ENCODE results near the gene PRDM5.

The PRDM5 gene

GRCh38 chr4:120812216-120812615 lies 110.3 kb downstream of the PRDM5 start:
- no peaks in the 10 kb centered on the region for H3K27me3 ChIP-seq (ENCODE audit: low read depth)
- in situ Hi-C loops (cut with MboI; ENCODE audit: low sequenced_read_pairs) = no loop called here
- DNase-seq (ENCODE audit: low spot score in 2 of 2) = no peak
- no peaks in the 10 kb centered on the region for H3K9me3 ChIP-seq
- no peaks in the 10 kb centered on the region for H3K4me1 ChIP-seq
- no peaks in the 10 kb centered on the region for H3K36me3 ChIP-seq (replicated peaks)
- H3K4me3 ChIP-seq = no peak overlapping the region

- no peaks in the 10 kb centered on the region for H3K9me3 ChIP-seq
- no peak for DNase-seq (ENCODE audit: low spot score in 2 of 2)
- no peaks in the 10 kb centered on the region for H3K4me1 ChIP-seq
- in situ Hi-C loops (cut with MboI; ENCODE audit: low sequenced_read_pairs) = no loop called here
- H3K27me3 ChIP-seq (ENCODE audit: low read depth) = no peaks in the 10 kb centered on the region
- no peaks in the 10 kb centered on the region for H3K36me3 ChIP-seq (replicated peaks)
- no peak overlapping the region for H3K4me3 ChIP-seq
Observed at GRCh38 chr4:120809518-120809917, 113.0 kb downstream of the PRDM5 start.

- Histone ChIP-seq H3K4me3 (no peak overlapping the region), H3K4me1 (no peaks in the 10 kb centered on the region), H3K9me3 (no peaks in the 10 kb centered on the region), H3K36me3 (replicated peaks) (no peaks in the 10 kb centered on the region), H3K27me3 (ENCODE audit: low read depth) (no peaks in the 10 kb centered on the region)
- in situ Hi-C loops (cut with MboI; ENCODE audit: low sequenced_read_pairs) = no loop called here
- no peak for DNase-seq (ENCODE audit: low spot score in 2 of 2)
Observed at GRCh38 chr4:120808475-120809141, 113.9 kb downstream of the PRDM5 start.

DNA sequence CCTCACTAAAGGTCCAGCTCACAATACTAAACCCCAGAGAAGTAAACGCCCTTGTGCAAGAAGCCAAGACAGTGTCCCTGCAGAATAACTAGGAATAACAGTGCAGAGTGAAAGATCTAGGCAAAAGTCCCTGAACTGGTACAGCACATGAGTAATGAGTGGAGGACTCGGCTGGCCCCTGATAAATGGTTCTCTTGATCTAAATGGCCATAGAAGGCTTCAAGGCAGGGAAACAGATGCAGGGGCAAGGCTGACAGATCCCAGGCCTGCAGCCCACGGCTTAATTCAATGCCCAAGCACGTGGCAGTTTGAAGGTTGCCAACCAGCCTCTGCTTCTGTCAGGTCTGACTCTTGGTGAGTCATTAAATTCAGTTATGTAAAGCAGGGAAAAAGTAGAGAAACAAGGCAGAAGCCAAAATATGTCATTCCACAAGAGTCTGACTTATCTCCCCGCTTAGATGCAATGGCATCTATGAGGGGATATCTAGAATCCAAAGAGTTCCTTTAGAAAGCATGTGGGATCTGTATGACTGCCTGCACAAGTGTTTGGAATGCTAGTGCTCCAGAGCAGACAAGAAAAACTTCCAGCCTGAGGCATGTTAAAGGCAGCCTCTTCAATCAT lies 121.3 kb downstream of the PRDM5 start:
- no peak overlapping the region for H3K4me3 ChIP-seq
- H3K36me3 ChIP-seq (replicated peaks) = no peaks in the 10 kb centered on the region
- no peak for DNase-seq (ENCODE audit: low spot score in 2 of 2)
- no peaks in the 10 kb centered on the region for H3K4me1 ChIP-seq
- no peaks in the 10 kb centered on the region for H3K27me3 ChIP-seq (ENCODE audit: low read depth)
- in situ Hi-C loops (cut with MboI; ENCODE audit: low sequenced_read_pairs) = no loop called here
- H3K9me3 ChIP-seq = no peaks in the 10 kb centered on the region

GRCh38 chr4:120798570-120798969 lies 124.0 kb downstream of the PRDM5 start:
- DNase-seq (ENCODE audit: low spot score in 2 of 2) = no peak
- no peaks in the 10 kb centered on the region for H3K36me3 ChIP-seq (replicated peaks)
- in situ Hi-C loops (cut with MboI; ENCODE audit: low sequenced_read_pairs) = no loop called here

GRCh38 chr4:120796271-120796670 lies 126.3 kb downstream of the PRDM5 start:
- no peaks in the 10 kb centered on the region for H3K9me3 ChIP-seq
- no peak overlapping the region for H3K4me3 ChIP-seq
- no peak for DNase-seq (ENCODE audit: low spot score in 2 of 2)
- no peaks in the 10 kb centered on the region for H3K27me3 ChIP-seq (ENCODE audit: low read depth)
- H3K36me3 ChIP-seq (replicated peaks) = no peaks in the 10 kb centered on the region
- no peaks in the 10 kb centered on the region for H3K4me1 ChIP-seq
- in situ Hi-C loops (cut with MboI; ENCODE audit: low sequenced_read_pairs) = no loop called here

More at GRCh38 chr4:120798570-120798969, 124.0 kb downstream of the PRDM5 start:
- Histone ChIP-seq H3K4me3 (no peak overlapping the region), H3K4me1 (no peaks in the 10 kb centered on the region), H3K27me3 (ENCODE audit: low read depth) (no peaks in the 10 kb centered on the region), H3K9me3 (no peaks in the 10 kb centered on the region)

- in situ Hi-C loops (cut with MboI; ENCODE audit: low sequenced_read_pairs) = no loop called here
- no peak for DNase-seq (ENCODE audit: low spot score in 2 of 2)
Observed at GRCh38 chr4:120785202-120785601, 137.3 kb downstream of the PRDM5 start.

DNA sequence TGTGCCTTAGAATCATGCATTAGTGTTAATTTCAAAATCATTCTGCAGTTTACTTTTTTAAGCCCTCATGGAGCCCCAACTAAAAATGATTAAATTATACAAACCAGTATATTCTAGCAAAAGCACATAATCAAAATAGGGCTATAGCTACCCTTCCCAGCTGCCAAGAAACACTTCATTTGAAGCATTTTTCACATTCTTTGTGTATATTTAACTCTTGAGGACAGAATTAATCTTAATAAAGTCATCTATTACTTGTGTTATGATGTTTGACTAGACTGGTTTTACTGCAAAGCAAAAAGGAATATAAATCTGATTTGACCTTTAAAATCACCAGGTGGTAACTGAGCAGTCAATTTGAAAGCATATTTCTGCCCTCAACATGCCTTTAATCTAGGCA lies 145.1 kb downstream of the PRDM5 start:
- no peaks in the 10 kb centered on the region for H3K4me1 ChIP-seq
- DNase-seq (ENCODE audit: low spot score in 2 of 2) = no peak
- H3K9me3 ChIP-seq = no peaks in the 10 kb centered on the region
- in situ Hi-C loops (cut with MboI; ENCODE audit: low sequenced_read_pairs) = no loop called here
- H3K27me3 ChIP-seq (ENCODE audit: low read depth) = peaks cover 8% of the 10 kb centered on the region
- H3K4me3 ChIP-seq = no peak overlapping the region
- H3K36me3 ChIP-seq (replicated peaks) = no peaks in the 10 kb centered on the region

More at GRCh38 chr4:120785202-120785601, 137.3 kb downstream of the PRDM5 start:
- H3K27me3 ChIP-seq (ENCODE audit: low read depth) = peaks cover 2% of the 10 kb centered on the region; the same call in 1 of the 2 replicates
- H3K4me3 ChIP-seq = no peak overlapping the region
- H3K36me3 ChIP-seq (replicated peaks) = no peaks in the 10 kb centered on the region
- H3K4me1 ChIP-seq = no peaks in the 10 kb centered on the region
- no peaks in the 10 kb centered on the region for H3K9me3 ChIP-seq

DNA sequence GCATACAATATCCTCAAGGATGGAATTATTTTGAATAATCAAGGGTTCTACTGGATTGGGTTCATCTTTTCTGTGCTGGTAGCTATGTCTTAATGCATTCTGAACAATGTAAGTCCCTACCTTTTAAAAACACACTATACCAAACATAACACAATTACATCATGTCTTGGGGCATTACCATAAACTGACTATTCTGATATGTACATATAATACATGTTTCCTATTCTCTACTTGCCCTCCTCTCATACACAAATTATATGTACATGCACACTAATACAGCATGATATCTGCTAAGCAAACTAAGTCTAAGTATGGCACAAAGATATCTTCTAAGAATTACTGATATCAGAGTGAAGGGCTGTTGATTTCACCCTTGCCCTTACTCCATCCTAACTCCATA lies 147.1 kb downstream of the PRDM5 start:
- peaks cover 6% of the 10 kb centered on the region; the same call in 1 of the 2 replicates for H3K27me3 ChIP-seq (ENCODE audit: low read depth)
- in situ Hi-C loops (cut with MboI; ENCODE audit: low sequenced_read_pairs) = no loop called here
- no peak for DNase-seq (ENCODE audit: low spot score in 2 of 2)
- H3K4me3 ChIP-seq = no peak overlapping the region
- H3K9me3 ChIP-seq = no peaks in the 10 kb centered on the region
- H3K36me3 ChIP-seq (replicated peaks) = no peaks in the 10 kb centered on the region
- H3K4me1 ChIP-seq = no peaks in the 10 kb centered on the region

- Histone ChIP-seq H3K4me3 (no peak overlapping the region), H3K27me3 (ENCODE audit: low read depth) (peaks cover 6% of the 10 kb centered on the region; the same call in 1 of the 2 replicates), H3K36me3 (replicated peaks) (no peaks in the 10 kb centered on the region), H3K4me1 (no peaks in the 10 kb centered on the region), H3K9me3 (no peaks in the 10 kb centered on the region)
- in situ Hi-C loops (cut with MboI; ENCODE audit: low sequenced_read_pairs) = no loop called here
- DNase-seq (ENCODE audit: low spot score in 2 of 2) = no peak
Observed at GRCh38 chr4:120773641-120774040, 148.9 kb downstream of the PRDM5 start.

DNA sequence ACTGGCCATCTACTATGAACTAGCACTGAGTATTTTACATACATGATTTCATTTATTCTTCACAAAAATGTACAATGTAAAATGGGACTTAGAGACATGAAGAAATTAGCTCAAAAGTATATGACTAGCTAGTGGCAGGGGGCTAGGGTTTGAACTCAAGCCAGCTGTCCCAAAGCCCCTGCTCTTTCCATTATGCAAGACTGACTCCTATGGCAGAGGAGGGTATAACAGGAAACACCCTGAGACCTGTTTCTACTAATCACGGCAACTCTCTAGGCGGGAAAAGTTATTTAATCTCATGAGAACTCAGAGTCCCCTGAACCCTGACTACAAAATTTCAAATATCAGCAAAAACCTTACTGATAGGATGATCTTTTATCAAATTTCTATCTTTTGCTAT lies 150.6 kb downstream of the PRDM5 start:
- Histone ChIP-seq H3K4me3 (no peak overlapping the region), H3K36me3 (replicated peaks) (no peaks in the 10 kb centered on the region), H3K9me3 (no peaks in the 10 kb centered on the region), H3K4me1 (no peaks in the 10 kb centered on the region), H3K27me3 (ENCODE audit: low read depth) (peaks cover 5% of the 10 kb centered on the region; the same call in 1 of the 2 replicates)
- DNase-seq (ENCODE audit: low spot score in 2 of 2) = no peak
- in situ Hi-C loops (cut with MboI; ENCODE audit: low sequenced_read_pairs) = no loop called here

- in situ Hi-C loops (cut with MboI; ENCODE audit: low sequenced_read_pairs) = no loop called here
- no peak for DNase-seq (ENCODE audit: low spot score in 2 of 2)
Observed at GRCh38 chr4:120770897-120771296, 151.6 kb downstream of the PRDM5 start.

GRCh38 chr4:120769227-120769626 lies 153.3 kb downstream of the PRDM5 start:
- DNase-seq (ENCODE audit: low spot score in 2 of 2) = no peak
- in situ Hi-C loops (cut with MboI; ENCODE audit: low sequenced_read_pairs) = no loop called here
- no peaks in the 10 kb centered on the region for H3K4me1 ChIP-seq

More at GRCh38 chr4:120770897-120771296, 151.6 kb downstream of the PRDM5 start:
- H3K9me3 ChIP-seq = no peaks in the 10 kb centered on the region
- no peaks in the 10 kb centered on the region for H3K27me3 ChIP-seq (ENCODE audit: low read depth)
- no peak overlapping the region for H3K4me3 ChIP-seq
- H3K4me1 ChIP-seq = no peaks in the 10 kb centered on the region
- no peaks in the 10 kb centered on the region for H3K36me3 ChIP-seq (replicated peaks)

GRCh38 chr4:120765260-120765680 lies 157.3 kb downstream of the PRDM5 start:
- DNase-seq (ENCODE audit: low spot score in 2 of 2) = no peak
- no peaks in the 10 kb centered on the region for H3K36me3 ChIP-seq (replicated peaks)
- no peaks in the 10 kb centered on the region for H3K4me1 ChIP-seq
- H3K9me3 ChIP-seq = no peaks in the 10 kb centered on the region
- in situ Hi-C loops (cut with MboI; ENCODE audit: low sequenced_read_pairs) = no loop called here
- H3K27me3 ChIP-seq (ENCODE audit: low read depth) = no peaks in the 10 kb centered on the region
- H3K4me3 ChIP-seq = no peak overlapping the region

More at GRCh38 chr4:120769227-120769626, 153.3 kb downstream of the PRDM5 start:
- Histone ChIP-seq H3K27me3 (ENCODE audit: low read depth) (no peaks in the 10 kb centered on the region), H3K4me3 (no peak overlapping the region), H3K36me3 (replicated peaks) (no peaks in the 10 kb centered on the region), H3K9me3 (no peaks in the 10 kb centered on the region)
